T-helper 1 cell treated with Interleukin-12 subunit alpha and Interleukin-12 subunit beta and Interleukin-4 antibody, amounts not matched to agents 30 ng/mL and 1 ng/mL, for 36 hours (primary cell): ENCODE data around the gene NDUFS2. TPM values are rescaled to one million over a fixed set of nuclear protein-coding genes. Genes with fewer than 3 reads are reported as not detected.

Source experiments
- intact Hi-C: fragments of 100-400 bp; cut with micrococcal nuclease; formaldehyde crosslinking; loops from one replicate; pipeline ENCODE4 v1.15.1; 2024
- total RNA-seq: library from RNA; stranded (reverse); gene quantifications from 2 replicates; pipeline ENCODE4 v1.2.3, GENCODE V29; 2022

NDUFS2 gene
- total RNA-seq, 1 donor from 2014 or later: 88.5 TPM

- intact Hi-C loops: no loop called here
These were observed 30.5 kb upstream of the NDUFS2 start for GRCh38 chr1:161171696-161172095.

- intact Hi-C loops: no loop called here
These were observed 29.8 kb upstream of the NDUFS2 start for GRCh38 chr1:161172349-161172748.

DNA sequence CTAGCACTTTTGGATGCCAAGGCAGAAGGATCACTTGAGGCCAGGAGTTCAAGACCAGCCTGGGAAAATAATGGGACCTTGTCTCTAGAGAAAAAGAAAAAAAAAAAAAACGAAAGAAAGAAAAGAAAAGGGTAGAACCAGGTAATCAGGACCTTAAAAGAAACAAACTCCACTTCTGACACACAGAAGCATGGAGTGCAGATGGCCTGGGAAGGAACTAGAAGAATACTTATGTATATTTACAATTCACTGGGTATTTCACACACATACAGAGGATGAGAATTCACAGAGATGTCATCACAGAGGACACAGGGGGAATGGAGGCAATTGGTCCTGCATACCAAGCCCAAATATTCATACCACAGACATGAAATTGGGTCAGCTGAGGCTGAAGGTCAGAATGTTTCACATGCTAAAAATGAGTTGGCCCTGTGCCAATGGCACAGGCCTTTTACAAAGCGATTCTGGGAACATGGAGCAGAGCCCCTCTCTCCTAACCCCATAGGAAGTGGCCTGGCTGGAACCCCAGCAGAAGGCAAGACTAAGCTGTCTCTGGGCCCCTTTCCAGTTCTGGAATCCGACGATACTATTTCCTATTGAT lies 29.3 kb upstream of the NDUFS2 start:
- intact Hi-C loops: no loop called here

DNA sequence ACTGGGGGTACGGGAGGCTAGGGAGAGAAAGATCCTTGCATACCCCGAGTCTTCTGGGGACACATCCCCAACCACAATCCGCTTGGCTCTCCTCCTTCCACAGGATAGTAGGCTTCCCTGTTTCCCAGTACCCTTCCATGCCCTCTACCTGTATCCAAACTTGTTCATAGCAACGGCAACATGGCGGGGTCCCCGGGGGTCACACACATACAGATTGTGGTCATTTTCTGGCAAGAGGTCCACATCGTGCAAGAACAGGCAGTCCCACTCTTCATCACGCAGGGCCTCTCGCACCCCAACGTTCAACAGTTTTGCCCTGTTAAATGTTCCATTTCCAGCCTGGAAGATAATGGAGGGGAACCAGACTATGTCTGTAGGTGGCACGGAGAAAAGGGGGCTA lies 28.5 kb upstream of the NDUFS2 start:
- intact Hi-C loops: no loop called here

GRCh38 chr1:161174911-161175310 lies 27.3 kb upstream of the NDUFS2 start:
- intact Hi-C loops: no loop called here

DNA sequence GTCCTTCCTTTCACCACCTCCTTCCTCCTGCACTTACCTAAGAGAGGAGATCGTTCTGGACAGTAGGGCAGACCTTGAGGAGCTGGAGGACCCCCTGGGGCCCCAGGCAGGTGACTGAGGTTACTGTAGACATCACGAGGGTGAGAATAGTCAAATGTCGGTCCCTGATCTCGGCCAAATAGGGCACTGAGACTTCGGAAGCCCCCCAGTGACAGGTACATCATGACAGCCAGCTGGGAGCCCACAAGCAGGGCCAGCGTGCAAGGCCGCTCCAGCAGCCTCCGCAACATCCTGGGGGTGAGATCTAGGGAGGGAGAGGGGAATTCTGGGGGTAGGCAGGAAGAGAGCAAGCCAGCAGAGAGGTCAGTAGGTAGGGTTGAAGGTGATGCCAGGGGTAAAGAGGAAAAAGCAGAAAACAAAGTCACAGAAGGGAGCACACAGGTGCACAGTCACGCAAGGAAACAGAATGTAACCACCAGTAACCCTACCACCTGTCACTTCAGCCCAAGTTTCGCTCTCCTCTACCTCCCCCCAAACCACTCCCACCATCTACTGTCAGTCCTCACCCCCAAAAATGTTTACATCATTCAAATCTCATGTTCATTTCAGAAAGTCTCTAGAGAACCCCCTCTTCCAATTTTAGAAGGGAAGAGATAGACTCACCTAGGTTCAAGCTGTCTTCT lies 26.3 kb upstream of the NDUFS2 start:
- intact Hi-C loops: loop anchor here (2.0 kb wide), 1 partner anchor 17 kb away; the partner anchor contains the start of gene USP21

- intact Hi-C loops: loop anchor here (1.0 to 2.0 kb wide), 8 partner anchors 10 to 57 kb away; partner anchors contain the start of genes DEDD, PPOX, UFC1 and USP21
These were observed 25.6 kb upstream of the NDUFS2 start for GRCh38 chr1:161176468-161177111.

DNA sequence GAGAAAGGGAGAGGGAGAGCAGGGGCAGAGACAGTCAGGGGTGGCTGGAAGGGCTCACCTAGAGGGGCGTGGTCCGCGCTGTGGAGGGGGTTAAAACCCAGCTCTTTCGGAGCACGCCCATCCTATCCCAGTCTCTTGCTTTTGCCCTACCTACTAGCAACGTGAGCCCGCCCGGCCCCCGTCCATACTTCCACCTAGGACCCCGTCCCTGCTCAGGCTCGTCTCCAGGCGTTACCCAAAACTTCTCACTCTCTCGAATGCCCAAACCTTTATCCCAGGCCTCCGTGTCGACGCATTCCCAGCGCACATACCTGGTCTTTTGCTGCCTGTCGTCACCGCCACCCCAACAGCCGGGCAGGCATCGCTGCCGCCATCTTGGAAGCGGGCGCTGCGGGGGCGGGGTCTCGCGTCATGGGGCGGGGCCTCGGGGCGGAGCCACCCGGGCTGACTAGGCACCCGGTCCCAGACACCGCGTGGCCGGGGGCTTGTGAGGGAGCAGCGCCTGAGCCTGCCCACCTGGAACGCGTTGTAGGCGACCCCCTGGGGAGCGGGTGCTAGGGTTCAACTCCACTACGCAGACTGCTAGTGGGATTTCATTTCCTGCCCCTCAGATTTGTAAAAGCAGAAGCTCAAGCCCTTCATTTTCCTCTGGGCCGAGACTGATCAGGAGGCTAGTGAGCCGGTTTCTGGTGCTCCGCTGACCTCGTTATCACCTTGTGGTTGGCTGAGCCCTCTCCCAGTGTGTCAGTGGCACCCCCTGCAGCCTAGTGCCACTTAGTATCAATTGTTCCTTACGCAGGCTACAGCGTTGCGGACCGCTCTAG lies 24.8 kb upstream of the NDUFS2 start, which contains the start of gene B4GALT3:
B4GALT3 (minus strand) TSS at position 396 of the 824 bp plus-strand sequence. CDS start 1,447 bp downstream, outside the sequence.
- intact Hi-C loops: loop anchor here (1.0 to 2.0 kb wide), 8 partner anchors 10 to 58 kb away; partner anchors contain the start of genes DEDD, PPOX, UFC1 and USP21

DNA sequence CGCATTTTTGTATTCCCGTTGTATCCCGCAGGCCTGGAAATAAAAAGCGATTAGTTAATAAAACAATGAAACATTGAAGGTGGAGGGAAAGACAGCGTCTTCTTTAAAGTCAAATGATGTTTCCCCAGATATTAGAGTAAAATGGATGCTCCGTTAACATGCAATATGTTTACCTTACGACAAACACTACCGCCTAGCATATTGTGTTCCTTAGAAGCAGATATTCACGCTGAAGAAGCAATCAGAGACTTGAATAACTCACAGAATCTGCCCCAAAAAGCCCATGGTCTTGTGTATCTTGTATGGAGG lies 24.3 kb upstream of the NDUFS2 start:
- intact Hi-C loops: loop anchor here (1.0 to 2.0 kb wide), 8 partner anchors 9 to 59 kb away; partner anchors contain the start of genes DEDD, PPOX, UFC1 and USP21

- intact Hi-C loops: no loop called here
These were observed 22.5 kb upstream of the NDUFS2 start for GRCh38 chr1:161179698-161180097.

GRCh38 chr1:161180639-161181038 lies 21.5 kb upstream of the NDUFS2 start:
- intact Hi-C loops: no loop called here

GRCh38 chr1:161182214-161182613 lies 20.0 kb upstream of the NDUFS2 start:
- intact Hi-C loops: loop anchor here (1.0 kb wide), 3 partner anchors 10 to 43 kb away; partner anchors contain the start of gene PPOX

GRCh38 chr1:161185282-161185682 lies 16.9 kb upstream of the NDUFS2 start:
- intact Hi-C loops: loop anchor here (1.0 kb wide), 2 partner anchors 17 to 32 kb away; partner anchors contain the start of genes NDUFS2 and UFC1

DNA sequence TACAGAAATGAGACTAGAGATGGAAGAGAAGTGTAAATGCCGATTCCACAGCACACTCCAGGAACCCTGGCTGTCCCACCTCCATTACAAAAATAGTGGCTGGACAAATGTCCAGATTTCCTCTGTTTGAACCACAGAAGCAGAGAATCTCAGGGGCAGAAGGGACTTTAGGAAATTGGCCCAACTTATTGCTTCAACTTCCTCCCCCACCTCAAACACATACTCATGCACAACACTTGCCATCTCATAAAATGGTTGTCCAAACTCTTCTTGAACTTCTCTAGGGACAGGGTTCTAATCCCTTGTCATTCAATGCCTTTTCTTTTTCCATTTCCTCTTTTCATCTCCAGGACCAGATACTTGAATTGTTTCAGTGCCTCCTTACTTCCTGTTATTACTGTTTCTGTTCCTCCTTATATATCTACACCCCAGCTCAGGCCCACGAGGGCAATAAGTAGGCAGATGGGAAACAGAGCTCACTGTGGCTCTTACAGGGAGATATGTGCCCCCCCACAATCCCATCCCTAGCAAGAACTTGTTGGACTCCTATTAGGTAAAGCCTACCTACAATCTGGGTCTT lies 16.3 kb upstream of the NDUFS2 start:
- intact Hi-C loops: loop anchor here (1.0 kb wide), 2 partner anchors 16 to 33 kb away; partner anchors contain the start of genes NDUFS2 and UFC1

GRCh38 chr1:161187311-161187710 lies 14.9 kb upstream of the NDUFS2 start:
- intact Hi-C loops: loop anchor here (1.0 kb wide), 1 partner anchor 10 kb away; the partner anchor contains the start of gene B4GALT3

DNA sequence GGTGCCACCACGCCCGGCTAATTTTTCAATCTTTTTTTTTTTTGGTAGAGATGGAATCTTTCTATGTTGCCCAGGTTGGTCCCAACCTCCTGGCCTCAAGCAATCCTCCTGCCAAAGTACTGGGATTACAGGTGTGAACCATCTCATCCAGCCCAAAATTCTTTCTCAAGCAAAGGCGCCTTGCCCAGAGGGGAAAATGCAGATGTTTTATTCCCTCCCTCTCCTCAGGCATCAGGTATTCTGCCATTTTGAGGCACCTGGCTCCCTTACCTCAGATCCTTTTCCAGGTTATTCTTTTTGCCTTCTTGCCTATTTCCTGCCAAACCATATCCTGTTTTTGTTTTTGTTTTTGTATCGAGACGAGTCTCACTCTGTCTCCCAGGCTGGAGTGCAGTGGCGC lies 13.8 kb upstream of the NDUFS2 start:
- intact Hi-C loops: no loop called here

DNA sequence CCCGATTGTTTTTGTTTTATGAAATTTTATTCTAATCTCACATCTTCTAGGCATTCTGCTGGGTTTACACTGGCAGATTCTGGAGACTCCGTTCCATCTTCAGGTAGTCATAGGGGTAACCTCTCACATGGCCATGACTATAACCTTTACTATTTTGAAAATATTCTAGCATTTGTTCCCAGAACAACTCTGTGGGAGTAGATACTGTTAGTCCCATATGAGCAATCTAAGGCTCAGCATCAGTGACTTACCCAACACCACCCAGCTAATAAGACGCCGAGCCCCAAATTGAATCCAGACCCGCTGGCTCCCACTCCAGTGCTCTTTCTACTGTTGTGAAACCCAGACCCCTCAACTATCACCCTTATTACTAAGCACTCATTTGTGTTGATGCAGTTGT lies 13.1 kb upstream of the NDUFS2 start:
- intact Hi-C loops: no loop called here

GRCh38 chr1:161190962-161191521 lies 11.1 kb upstream of the NDUFS2 start:
- intact Hi-C loops: no loop called here

DNA sequence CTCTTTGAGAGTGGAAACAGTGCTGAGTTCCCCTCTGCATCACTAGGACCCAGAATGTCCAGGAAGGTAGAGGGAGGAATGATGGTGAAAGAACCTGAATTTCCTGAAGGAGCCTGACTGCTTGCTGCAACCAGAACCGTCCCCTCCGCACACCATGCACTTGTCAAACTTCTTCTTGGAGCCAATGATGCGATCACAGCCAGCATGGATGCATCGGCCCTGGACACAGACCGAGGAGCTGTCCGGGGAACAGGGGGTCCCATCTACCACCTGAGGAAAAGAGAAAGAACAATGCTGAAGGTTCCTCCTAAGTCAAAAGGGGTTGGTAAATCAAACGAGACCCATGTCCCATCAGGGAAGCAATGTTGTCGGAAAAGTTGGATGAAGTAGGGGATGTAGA lies 10.2 kb upstream of the NDUFS2 start:
- intact Hi-C loops: loop anchor here (1.0 to 2.0 kb wide), 7 partner anchors 10 to 190 kb away; partner anchors contain the start of genes B4GALT3 and NDUFS2
